HepG2 (cell line): ENCODE data around the gene COPS4. TPM values are rescaled to one million over a fixed set of nuclear protein-coding genes. Genes with fewer than 3 reads are reported as not detected.

ENCODE experiments used
- ATAC-seq: fragments of 200-7000 bp; cut with Tn5 transposase; 3 replicates; pipeline ENCODE4 v1.9.1; 2020; ENCODE audit warnings: mild to moderate bottlenecking, moderate library complexity
- BruUV-seq: library from RNA; stranded (reverse); fragments of 400-500 nt; replicated peaks from 2 replicates; lab custom pipeline; 2021; lab: Mats Ljungman, UMichigan
- CTCF ChIA-PET: fragments of 300-600 bp; formaldehyde crosslinking; extraction: SDS; loops from one replicate; lab custom pipeline; 2021; ENCODE audit warnings: low total read pairs, inconsistent platforms, low intra/inter-chr PET ratio; lab: Yijun Ruan, JAX
- POLR2A ChIA-PET: fragments of 350-600 bp; sonication (Branson Sonifier 250); formaldehyde crosslinking; loops from one replicate; lab custom pipeline; 2020; ENCODE audit warnings: antibody characterized with exemption, inconsistent platforms; lab: Yijun Ruan, JAX
- DNase-seq: peaks from one replicate; pipeline ENCODE4 v3.0.0-alpha.2; 2015; ENCODE audit warnings: low spot score
- FAIRE-seq: peaks from 3 replicates; lab custom pipeline; 2011; peaks lifted over from hg19 to GRCh38; lab: Jason Lieb, UNC
- H2AFZ ChIP-seq: one replicate; pipeline ENCODE4 v1.6.1; 2011; ENCODE audit warnings: low read length, inconsistent platforms
- H3K27ac ChIP-seq: fragments of 300-600 bp; 3 replicates; pipeline ENCODE4 v1.8.0; 2011; ENCODE audit warnings: mixed run types, mild to moderate bottlenecking, mixed read lengths, low read length, inconsistent platforms; ENCODE audit not compliant: insufficient read depth; ENCODE audit errors: extremely low read length
- H3K27me3 ChIP-seq, 2 experiments: fragments of 200-600 bp in 1 of 2; 2 replicates in 1 of 2; 3 replicates in 1 of 2; pipeline versions ENCODE4 v1.6.0 to v1.8.0; 2011; ENCODE audit warnings: low read length in 2 of 2, mild to moderate bottlenecking in 2 of 2, moderate library complexity in 2 of 2, inconsistent platforms in 1 of 2; ENCODE audit not compliant: insufficient read depth in 2 of 2, control insufficient read depth in 1 of 2
- H3K36me3 ChIP-seq, 2 experiments: fragments of 200-600 bp in 1 of 2; replicated peaks in 1 of 2; 2 replicates in 1 of 2; 3 replicates in 1 of 2; pipeline versions ENCODE4 v1.5.1 to v1.8.0; 2011; ENCODE audit warnings: low read length in 2 of 2, inconsistent platforms in 1 of 2; ENCODE audit not compliant: insufficient read depth in 2 of 2, control insufficient read depth in 1 of 2
- H3K4me1 ChIP-seq: 2 replicates; pipeline ENCODE4 v1.5.1; 2012; ENCODE audit warnings: low read length, inconsistent platforms; ENCODE audit not compliant: insufficient read depth
- H3K4me2 ChIP-seq: 2 replicates; pipeline ENCODE4 v1.6.0; 2011; ENCODE audit warnings: low read depth, low read length, inconsistent platforms
- H3K4me3 ChIP-seq, 3 experiments: fragments of 200-600 bp in 1 of 3; sonication (generic), shearing (Covaris generic) in 1 of 3; replicated peaks in 1 of 3; 2 replicates each; pipeline ENCODE4 v1.5.1; 2011 to 2016; ENCODE audit warnings: low read length in 3 of 3, inconsistent platforms in 2 of 3, low read depth in 2 of 3, mild to moderate bottlenecking in 2 of 3, control low read depth in 1 of 3, mixed read lengths in 1 of 3; ENCODE audit not compliant: insufficient read depth in 1 of 3
- H3K79me2 ChIP-seq: one replicate; pipeline ENCODE4 v1.6.1; 2011; ENCODE audit warnings: low read length, inconsistent platforms; ENCODE audit not compliant: insufficient read depth
- H3K9ac ChIP-seq: 2 replicates; pipeline ENCODE4 v1.6.0; 2011; ENCODE audit warnings: mild to moderate bottlenecking, low read depth, low read length, inconsistent platforms; ENCODE audit not compliant: insufficient read depth
- H3K9me3 ChIP-seq: 2 replicates; pipeline ENCODE4 v1.5.1; 2012; ENCODE audit warnings: mild to moderate bottlenecking, low read length
- H4K20me1 ChIP-seq: 2 replicates; pipeline ENCODE4 v1.6.0; 2011; ENCODE audit warnings: inconsistent platforms, mild to moderate bottlenecking, low read length, moderate library complexity; ENCODE audit not compliant: insufficient read depth
- NONO ChIP-seq, 2 experiments: fragments of 450-650 bp in 1 of 2; sonication (generic) in 1 of 2; formaldehyde crosslinking in 1 of 2; IDR thresholded peaks in 1 of 2; conservative IDR thresholded peaks in 1 of 2; 2 replicates each; pipeline versions ENCODE4 v1.6.1 to v1.8.0; 2017 to 2022; ENCODE audit warnings: mild to moderate bottlenecking in 1 of 2, missing genetic modification reagents in 1 of 2, moderate library complexity in 1 of 2
- POLR2A ChIP-seq, 2 experiments: IDR thresholded peaks; 2 replicates each; pipeline ENCODE4 v1.6.1; 2011; ENCODE audit warnings: low read depth in 2 of 2, low read length in 2 of 2, mild to moderate bottlenecking in 1 of 2, moderate library complexity in 1 of 2; ENCODE audit not compliant: insufficient read depth in 1 of 2
- SIN3A ChIP-seq: IDR thresholded peaks from 2 replicates; pipeline ENCODE4 v1.6.1; 2011; ENCODE audit warnings: low read depth, mild to moderate bottlenecking, control low read depth, low read length, borderline replicate concordance
- ZBTB21 ChIP-seq: sonication (generic); formaldehyde crosslinking; IDR thresholded peaks from 2 replicates; pipeline ENCODE4 v1.4.0; 2020; ENCODE audit warnings: missing genetic modification reagents
- ZIK1 ChIP-seq: sonication (generic); formaldehyde crosslinking; IDR thresholded peaks from 2 replicates; pipeline ENCODE4 v1.5.0; 2020; ENCODE audit warnings: mild to moderate bottlenecking, low read depth, missing genetic modification reagents, borderline replicate concordance
- WGBS: methylation state at CpG from one replicate; pipeline ENCODE4 v1.1.6; 2017; ENCODE audit warnings: low lambda C conversion rate; 5-methylcytosine and 5-hydroxymethylcytosine counted together
- in situ Hi-C: cut with HindIII; loops from 2 replicates; pipeline ENCODE4 v1.10.0; 2017; ENCODE audit warnings: low pct_unique_long_range_greater_than_20kb; ENCODE audit not compliant: extremely low pct_ligation_motif_present
- intact Hi-C: fragments of 100-400 bp; cut with micrococcal nuclease; formaldehyde crosslinking; loops from one replicate; pipeline ENCODE4 v1.10.0; 2022; ENCODE audit not compliant: unreplicated experiment
- polyA plus RNA-seq, 8 experiments: library from polyadenylated mRNA; depleted of rRNA in 3 of 8; stranded (reverse) in 7 of 8; unstranded in 1 of 8; fragments of >200 nt; fragmentation: Illumina TruSeq in 4 of 8; extraction: Trizol in 4 of 8; gene quantifications; 2 replicates each; pipeline versions ENCODE4 v1.2.1 to v1.2.3, GENCODE V29; 2011 to 2016; ENCODE audit warnings: low read depth in 4 of 8, missing spikeins in 1 of 8, mixed read lengths in 1 of 8; ENCODE audit not compliant: insufficient read depth in 1 of 8
- total RNA-seq, 5 experiments: library from RNA; depleted of rRNA; stranded (reverse); fragments of >200 nt; fragmentation: Illumina TruSeq; extraction: Trizol; gene quantifications; 2 replicates each; pipeline ENCODE4 v1.2.3, GENCODE V29; 2016; ENCODE audit warnings: low read depth in 1 of 5
- TF ChIP-seq, protein P1 (sequence below): sonication (generic); formaldehyde crosslinking; IDR thresholded peaks from 2 replicates; pipeline ENCODE4 v1.5.1; 2020; ENCODE audit warnings: mild to moderate bottlenecking, missing genetic modification reagents, moderate library complexity
- TF ChIP-seq, protein P2 (sequence below): sonication (generic); formaldehyde crosslinking; IDR thresholded peaks from 2 replicates; pipeline ENCODE4 v1.4.0; 2020; ENCODE audit warnings: mild to moderate bottlenecking, missing genetic modification reagents

COPS4 gene
- total and polyA plus RNA-seq, 2 of the 13 experiments (the other 11 are each of a cell fraction or from before 2014, with no cell fraction given) = 28.8 to 52.5 TPM

DNA sequence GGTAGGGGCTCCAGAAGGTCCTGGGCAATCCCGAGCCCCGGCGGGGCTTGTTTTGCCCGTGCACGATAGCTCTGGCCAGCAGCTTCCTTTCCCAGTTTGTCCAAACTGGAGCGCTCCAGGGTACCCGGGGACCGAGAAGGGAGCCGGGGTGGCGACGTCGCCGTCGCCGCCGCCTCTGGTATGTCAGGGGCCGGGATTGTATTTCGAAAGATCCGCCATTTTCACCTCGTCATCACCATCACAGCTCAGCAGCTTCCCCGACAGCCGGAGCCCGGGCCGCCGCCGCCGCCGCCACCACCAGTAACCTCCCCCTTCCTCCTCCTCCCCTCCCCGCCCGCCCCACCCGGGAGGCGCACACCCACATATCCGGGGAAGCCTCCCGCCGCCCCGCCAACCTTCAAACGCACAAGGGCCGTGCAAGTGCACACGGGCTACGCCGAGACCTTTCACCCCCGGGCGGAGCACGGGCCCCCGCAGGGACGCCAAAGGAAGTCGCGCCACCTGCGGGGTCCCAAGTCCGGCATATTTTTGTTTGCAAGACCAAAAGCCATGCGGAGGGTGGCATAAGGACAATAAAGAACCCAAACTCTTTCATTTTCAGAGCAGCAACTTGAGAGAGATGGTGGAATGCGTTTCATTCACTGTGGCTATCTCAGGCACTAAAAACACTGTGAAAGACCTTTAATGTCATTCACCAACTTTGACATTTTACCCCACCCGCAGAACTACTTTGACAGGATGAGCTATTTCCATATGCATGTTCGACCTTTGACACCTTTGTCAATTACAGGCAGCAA is 24.3 kb upstream of the COPS4 start, which contains the start of gene LIN54 (continued):
- TF ChIP-seq, protein P1, sequence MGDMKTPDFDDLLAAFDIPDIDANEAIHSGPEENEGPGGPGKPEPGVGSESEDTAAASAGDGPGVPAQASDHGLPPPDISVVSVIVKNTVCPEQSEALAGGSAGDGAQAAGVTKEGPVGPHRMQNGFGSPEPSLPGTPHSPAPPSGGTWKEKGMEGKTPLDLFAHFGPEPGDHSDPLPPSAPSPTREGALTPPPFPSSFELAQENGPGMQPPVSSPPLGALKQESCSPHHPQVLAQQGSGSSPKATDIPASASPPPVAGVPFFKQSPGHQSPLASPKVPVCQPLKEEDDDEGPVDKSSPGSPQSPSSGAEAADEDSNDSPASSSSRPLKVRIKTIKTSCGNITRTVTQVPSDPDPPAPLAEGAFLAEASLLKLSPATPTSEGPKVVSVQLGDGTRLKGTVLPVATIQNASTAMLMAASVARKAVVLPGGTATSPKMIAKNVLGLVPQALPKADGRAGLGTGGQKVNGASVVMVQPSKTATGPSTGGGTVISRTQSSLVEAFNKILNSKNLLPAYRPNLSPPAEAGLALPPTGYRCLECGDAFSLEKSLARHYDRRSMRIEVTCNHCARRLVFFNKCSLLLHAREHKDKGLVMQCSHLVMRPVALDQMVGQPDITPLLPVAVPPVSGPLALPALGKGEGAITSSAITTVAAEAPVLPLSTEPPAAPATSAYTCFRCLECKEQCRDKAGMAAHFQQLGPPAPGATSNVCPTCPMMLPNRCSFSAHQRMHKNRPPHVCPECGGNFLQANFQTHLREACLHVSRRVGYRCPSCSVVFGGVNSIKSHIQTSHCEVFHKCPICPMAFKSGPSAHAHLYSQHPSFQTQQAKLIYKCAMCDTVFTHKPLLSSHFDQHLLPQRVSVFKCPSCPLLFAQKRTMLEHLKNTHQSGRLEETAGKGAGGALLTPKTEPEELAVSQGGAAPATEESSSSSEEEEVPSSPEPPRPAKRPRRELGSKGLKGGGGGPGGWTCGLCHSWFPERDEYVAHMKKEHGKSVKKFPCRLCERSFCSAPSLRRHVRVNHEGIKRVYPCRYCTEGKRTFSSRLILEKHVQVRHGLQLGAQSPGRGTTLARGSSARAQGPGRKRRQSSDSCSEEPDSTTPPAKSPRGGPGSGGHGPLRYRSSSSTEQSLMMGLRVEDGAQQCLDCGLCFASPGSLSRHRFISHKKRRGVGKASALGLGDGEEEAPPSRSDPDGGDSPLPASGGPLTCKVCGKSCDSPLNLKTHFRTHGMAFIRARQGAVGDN (CRISPR knock-in tag) = peak; percentile 75

DNA sequence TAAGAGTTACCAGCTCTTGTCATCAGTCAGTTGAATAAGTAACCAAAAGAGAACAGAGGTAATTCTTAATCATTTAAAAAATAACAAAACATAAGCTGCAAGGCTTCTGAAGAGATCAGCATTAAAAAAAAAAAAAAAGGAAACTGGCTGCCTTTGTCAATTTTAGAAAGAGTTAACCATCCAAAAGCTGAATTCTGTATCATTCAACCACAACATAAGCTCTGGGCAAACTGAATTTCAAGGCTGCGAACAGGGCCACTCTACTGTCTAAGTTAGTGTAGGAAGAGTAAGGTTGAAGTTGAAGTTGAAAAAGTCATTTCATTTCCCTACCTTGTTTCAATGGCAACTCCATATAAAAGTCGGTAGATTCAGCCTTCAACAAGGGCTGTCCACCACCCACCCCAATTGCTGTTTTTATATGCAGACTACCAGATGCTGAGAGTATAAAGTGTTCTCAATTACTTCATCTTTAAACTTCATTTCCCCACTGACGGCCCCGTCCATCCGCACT is 23.2 kb upstream of the COPS4 start:
- ATAC-seq (no peak), FAIRE-seq (no peak), DNase-seq (no peak)
- Histone ChIP-seq H3K4me3 (peak overlapping the region; percentile 90 to 93 (median 92)), H3K4me2 (peak overlapping the region; percentile 80), H3K9ac (peak overlapping the region; percentile 88), H2AFZ (no peak overlapping the region), H4K20me1 (peaks cover 4% of the 10 kb centered on the region; the same call in 1 of the 2 replicates), H3K36me3 (no peaks in the 10 kb centered on the region), H3K4me1 (peaks cover 27% of the 10 kb centered on the region), H3K9me3 (no peaks in the 10 kb centered on the region), H3K79me2 (peaks cover 51% of the 10 kb centered on the region), H3K27ac (peak overlapping the region; percentile 94), H3K27me3 (no peaks in the 10 kb centered on the region; a peak in 1 of 5 replicates)
- in situ Hi-C loops (loop anchor here (5.0 kb wide), 1 partner anchor 124 kb away; no protein-coding TSS in a partner anchor), intact Hi-C loops (loop anchor here (5.0 kb wide), 1 partner anchor 124 kb away; no protein-coding TSS in a partner anchor)
- ChIA-PET CTCF (no interaction called here), POLR2A (interaction anchor here (1.0 to 3.4 kb wide), 5 partner anchors 23 to 637 kb away, joined by 3 to 96 read pairs (median 7); partner anchors contain the start of genes COPS4, COQ2 and THAP9)
- TF ChIP-seq ZBTB21 (CRISPR knock-in tag) (no peak), POLR2A (IDR thresholded peaks at IDR 0.05; ENCODE audit: insufficient read depth in 1 of 2, low read depth in 2 of 2, low read length in 2 of 2) (0 out of 4 replicates have a peak, but pooled peaks of 1 of the 2 experiments have one; percentile 8), SIN3A (0 out of 2 replicates have a peak, but pooled peaks have one; percentile 4), NONO (IDR thresholded peaks at IDR 0.05) (no peak), NONO (CRISPR knock-in tag; conservative IDR thresholded peaks at IDR 0.05) (0 out of 2 replicates have a peak, but pooled peaks have one; percentile 20), ZIK1 (CRISPR knock-in tag) (no peak)
- TF ChIP-seq, protein P2, sequence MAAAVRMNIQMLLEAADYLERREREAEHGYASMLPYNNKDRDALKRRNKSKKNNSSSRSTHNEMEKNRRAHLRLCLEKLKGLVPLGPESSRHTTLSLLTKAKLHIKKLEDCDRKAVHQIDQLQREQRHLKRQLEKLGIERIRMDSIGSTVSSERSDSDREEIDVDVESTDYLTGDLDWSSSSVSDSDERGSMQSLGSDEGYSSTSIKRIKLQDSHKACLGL (CRISPR knock-in tag) = no peak
- BruUV-seq = TSS peak; percentile 34
- WGBS = 1% methylated on average over 5 of the region's 5 CpGs
